Adrenal gland (tissue), 5 donors: ENCODE results near the gene TM4SF20.

Experiments
- POLR2A ChIP-seq, 2 donors: fragments of 450-650 bp; IDR thresholded peaks; one replicate each; pipeline ENCODE4 v1.6.1; 2017; ENCODE audit warnings: antibody characterized with exemption in 2 of 2, mild to moderate bottlenecking in 2 of 2, moderate library complexity in 1 of 2
- TF ChIP-seq, protein P1 (sequence below), 6 experiments: fragments of 450-650 bp in 4 of 6; fragments of 200-600 bp in 2 of 6; sonication (generic) in 1 of 6; IDR thresholded peaks; 1 replicate in 5 of 6; 2 replicates in 1 of 6; pipeline versions ENCODE4 v1.5.1 to v1.8.0; 2016 to 2021; ENCODE audit warnings: antibody characterized with exemption in 6 of 6, mild to moderate bottlenecking in 2 of 6, moderate library complexity in 1 of 6
- donor health status: DM: no; HTN: no; CAD: no.

- TF ChIP-seq, protein P1, sequence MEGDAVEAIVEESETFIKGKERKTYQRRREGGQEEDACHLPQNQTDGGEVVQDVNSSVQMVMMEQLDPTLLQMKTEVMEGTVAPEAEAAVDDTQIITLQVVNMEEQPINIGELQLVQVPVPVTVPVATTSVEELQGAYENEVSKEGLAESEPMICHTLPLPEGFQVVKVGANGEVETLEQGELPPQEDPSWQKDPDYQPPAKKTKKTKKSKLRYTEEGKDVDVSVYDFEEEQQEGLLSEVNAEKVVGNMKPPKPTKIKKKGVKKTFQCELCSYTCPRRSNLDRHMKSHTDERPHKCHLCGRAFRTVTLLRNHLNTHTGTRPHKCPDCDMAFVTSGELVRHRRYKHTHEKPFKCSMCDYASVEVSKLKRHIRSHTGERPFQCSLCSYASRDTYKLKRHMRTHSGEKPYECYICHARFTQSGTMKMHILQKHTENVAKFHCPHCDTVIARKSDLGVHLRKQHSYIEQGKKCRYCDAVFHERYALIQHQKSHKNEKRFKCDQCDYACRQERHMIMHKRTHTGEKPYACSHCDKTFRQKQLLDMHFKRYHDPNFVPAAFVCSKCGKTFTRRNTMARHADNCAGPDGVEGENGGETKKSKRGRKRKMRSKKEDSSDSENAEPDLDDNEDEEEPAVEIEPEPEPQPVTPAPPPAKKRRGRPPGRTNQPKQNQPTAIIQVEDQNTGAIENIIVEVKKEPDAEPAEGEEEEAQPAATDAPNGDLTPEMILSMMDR (IDR thresholded peaks at IDR 0.05), result no peak
- no peak for TF ChIP-seq POLR2A (IDR thresholded peaks at IDR 0.05)
Measured at GRCh38 chr2:227411320-227411989, 32.3 kb upstream of the TM4SF20 start.
